22Rv1 (cell line): Measurements from ENCODE around the gene MAP1LC3A.

Experiments used
- ZFX ChIP-seq: fragments of 450-650 bp; IDR thresholded peaks from 2 replicates; pipeline ENCODE4 v1.6.1; 2017; ENCODE audit warnings: antibody characterized with exemption, borderline replicate concordance
- TF ChIP-seq, protein P1 (sequence below): fragments of 450-650 bp; IDR thresholded peaks from 2 replicates; pipeline ENCODE4 v1.5.1; 2017; ENCODE audit warnings: mild to moderate bottlenecking

DNA sequence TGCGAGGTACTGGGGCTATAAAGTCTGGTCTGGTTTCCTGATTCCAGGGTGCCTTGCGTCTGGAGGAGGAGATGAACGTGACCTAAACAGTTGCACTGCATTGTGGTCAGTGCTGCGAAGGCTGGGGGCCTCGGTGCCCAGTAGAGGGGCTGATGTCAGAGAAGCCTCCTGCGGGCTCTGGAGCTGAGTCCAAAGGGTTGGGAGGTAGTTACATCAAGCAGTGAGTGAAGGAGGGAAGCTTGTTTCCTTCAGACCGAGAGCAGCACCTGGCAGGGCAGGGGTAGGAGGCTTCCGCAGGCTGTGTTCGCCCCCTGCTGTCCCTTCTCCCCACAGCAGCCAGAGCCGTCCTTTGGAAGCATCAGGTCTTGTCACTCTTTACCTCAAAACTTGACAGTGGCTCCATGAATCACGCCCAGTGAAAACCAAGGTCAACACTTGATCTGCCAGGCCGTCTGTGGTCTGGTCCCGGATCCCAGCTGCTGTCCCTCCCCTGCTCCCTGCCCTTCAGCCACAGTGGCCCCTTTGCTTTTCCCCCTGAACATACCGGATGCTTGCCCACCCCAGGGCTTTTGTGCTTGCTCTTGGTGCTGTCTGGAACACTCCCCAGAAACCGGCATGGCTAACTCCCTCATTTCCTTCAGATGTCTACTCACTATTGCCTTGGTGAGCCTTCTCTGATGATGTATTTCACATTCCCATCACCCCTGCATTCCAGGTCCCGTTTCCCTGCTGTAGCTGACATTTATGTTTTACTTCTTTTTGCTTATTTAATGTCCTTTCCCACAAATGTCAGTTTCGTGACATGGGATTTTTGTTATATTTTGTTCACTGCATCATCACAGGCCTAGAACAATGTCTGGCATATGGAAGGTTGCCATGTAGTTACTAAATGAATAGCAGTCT is 35.3 kb upstream of the MAP1LC3A start:
- TF ChIP-seq, protein P1, sequence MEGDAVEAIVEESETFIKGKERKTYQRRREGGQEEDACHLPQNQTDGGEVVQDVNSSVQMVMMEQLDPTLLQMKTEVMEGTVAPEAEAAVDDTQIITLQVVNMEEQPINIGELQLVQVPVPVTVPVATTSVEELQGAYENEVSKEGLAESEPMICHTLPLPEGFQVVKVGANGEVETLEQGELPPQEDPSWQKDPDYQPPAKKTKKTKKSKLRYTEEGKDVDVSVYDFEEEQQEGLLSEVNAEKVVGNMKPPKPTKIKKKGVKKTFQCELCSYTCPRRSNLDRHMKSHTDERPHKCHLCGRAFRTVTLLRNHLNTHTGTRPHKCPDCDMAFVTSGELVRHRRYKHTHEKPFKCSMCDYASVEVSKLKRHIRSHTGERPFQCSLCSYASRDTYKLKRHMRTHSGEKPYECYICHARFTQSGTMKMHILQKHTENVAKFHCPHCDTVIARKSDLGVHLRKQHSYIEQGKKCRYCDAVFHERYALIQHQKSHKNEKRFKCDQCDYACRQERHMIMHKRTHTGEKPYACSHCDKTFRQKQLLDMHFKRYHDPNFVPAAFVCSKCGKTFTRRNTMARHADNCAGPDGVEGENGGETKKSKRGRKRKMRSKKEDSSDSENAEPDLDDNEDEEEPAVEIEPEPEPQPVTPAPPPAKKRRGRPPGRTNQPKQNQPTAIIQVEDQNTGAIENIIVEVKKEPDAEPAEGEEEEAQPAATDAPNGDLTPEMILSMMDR, result peak; percentile 66
- no peak for TF ChIP-seq ZFX
